HepG2 (cell line): ENCODE data around the gene PKIG. TPM values are rescaled to one million over a fixed set of nuclear protein-coding genes. Genes with fewer than 3 reads are reported as not detected.
A peak's percentile ranks its signal among the peaks of the same experiment; 100 is the strongest.

Experiments
- ARNTL ChIP-seq: sonication (generic); formaldehyde crosslinking; IDR thresholded peaks from 2 replicates; pipeline ENCODE4 v1.4.0; 2020; ENCODE audit warnings: mild to moderate bottlenecking, missing genetic modification reagents
- BRD4 ChIP-seq: sonication (generic); formaldehyde crosslinking; IDR thresholded peaks from 2 replicates; pipeline ENCODE4 v1.4.0; 2020; ENCODE audit warnings: missing genetic modification reagents
- ERF ChIP-seq: IDR thresholded peaks from 2 replicates; pipeline ENCODE4 v1.6.1; 2018; ENCODE audit warnings: missing biosample characterization, missing genetic modification reagents
- IKZF1 ChIP-seq: fragments of 450-650 bp; IDR thresholded peaks from 2 replicates; pipeline ENCODE4 v1.7.1; 2016
- MTF2 ChIP-seq: sonication (generic); formaldehyde crosslinking; IDR thresholded peaks from 2 replicates; pipeline ENCODE4 v1.5.0; 2020; ENCODE audit warnings: missing genetic modification reagents, borderline replicate concordance
- NRL ChIP-seq: sonication (generic); formaldehyde crosslinking; IDR thresholded peaks from 2 replicates; pipeline ENCODE4 v1.5.0; 2020; ENCODE audit warnings: missing genetic modification reagents, mild to moderate bottlenecking, moderate library complexity, borderline replicate concordance
- PAF1 ChIP-seq: IDR thresholded peaks from 2 replicates; pipeline ENCODE4 v1.6.1; 2016; ENCODE audit warnings: missing genetic modification reagents, missing compliant biosample characterization
- SAP130 ChIP-seq: IDR thresholded peaks from 2 replicates; pipeline ENCODE4 v1.6.1; 2016; ENCODE audit warnings: low read depth
- SATB2 ChIP-seq: sonication (generic); formaldehyde crosslinking; IDR thresholded peaks from 2 replicates; pipeline ENCODE4 v1.5.0; 2020; ENCODE audit warnings: missing genetic modification reagents
- SP140L ChIP-seq: sonication (generic); formaldehyde crosslinking; IDR thresholded peaks from 2 replicates; pipeline ENCODE4 v1.4.0; 2020; ENCODE audit warnings: missing genetic modification reagents, borderline replicate concordance
- SSRP1 ChIP-seq: IDR thresholded peaks from 2 replicates; pipeline ENCODE4 v1.6.1; 2016; ENCODE audit warnings: control low read depth
- THAP9 ChIP-seq: sonication (generic); formaldehyde crosslinking; IDR thresholded peaks from 2 replicates; pipeline ENCODE4; 2020; ENCODE audit warnings: missing genetic modification reagents, mild to moderate bottlenecking, borderline replicate concordance
- ZBTB7B ChIP-seq: sonication (generic); formaldehyde crosslinking; IDR thresholded peaks from 2 replicates; pipeline ENCODE4 v1.4.0; 2020; ENCODE audit warnings: missing genetic modification reagents
- ZMYM3 ChIP-seq: sonication (generic); formaldehyde crosslinking; IDR thresholded peaks from 2 replicates; pipeline ENCODE4 v1.5.1; 2020; ENCODE audit warnings: mild to moderate bottlenecking, missing genetic modification reagents
- ZNF136 ChIP-seq: sonication (generic); formaldehyde crosslinking; IDR thresholded peaks from 2 replicates; pipeline ENCODE4 v1.8.1; 2022; ENCODE audit warnings: low read depth, mild to moderate bottlenecking, moderate library complexity, missing genetic modification reagents
- ZNF230 ChIP-seq: sonication (generic); formaldehyde crosslinking; IDR thresholded peaks from 2 replicates; pipeline ENCODE4 v1.4.0; 2020; ENCODE audit warnings: mild to moderate bottlenecking, missing genetic modification reagents
- ZNF441 ChIP-seq: sonication (generic); formaldehyde crosslinking; IDR thresholded peaks from 2 replicates; pipeline ENCODE4 v1.7.0; 2021; ENCODE audit warnings: missing genetic modification reagents, borderline replicate concordance
- ZNF749 ChIP-seq: sonication (generic); formaldehyde crosslinking; IDR thresholded peaks from 2 replicates; pipeline ENCODE4 v1.8.0; 2022; ENCODE audit warnings: mild to moderate bottlenecking, missing genetic modification reagents, moderate library complexity, borderline replicate concordance
- ZNF891 ChIP-seq: sonication (generic); formaldehyde crosslinking; IDR thresholded peaks from 2 replicates; pipeline ENCODE4 v1.5.0; 2020; ENCODE audit warnings: mild to moderate bottlenecking, missing genetic modification reagents
- ZSCAN21 ChIP-seq: sonication (generic); formaldehyde crosslinking; IDR thresholded peaks from 2 replicates; pipeline ENCODE4 v1.8.0; 2022; ENCODE audit warnings: mild to moderate bottlenecking, missing genetic modification reagents, moderate library complexity, borderline replicate concordance
- polyA plus RNA-seq, 8 experiments: library from polyadenylated mRNA; depleted of rRNA in 3 of 8; stranded (reverse) in 7 of 8; unstranded in 1 of 8; fragments of >200 nt; fragmentation: Illumina TruSeq in 4 of 8; extraction: Trizol in 4 of 8; gene quantifications; 2 replicates each; pipeline versions ENCODE4 v1.2.1 to v1.2.3, GENCODE V29; 2011 to 2016; ENCODE audit warnings: low read depth in 4 of 8, missing spikeins in 1 of 8, mixed read lengths in 1 of 8; ENCODE audit not compliant: insufficient read depth in 1 of 8
- total RNA-seq, 5 experiments: library from RNA; depleted of rRNA; stranded (reverse); fragments of >200 nt; fragmentation: Illumina TruSeq; extraction: Trizol; gene quantifications; 2 replicates each; pipeline ENCODE4 v1.2.3, GENCODE V29; 2016; ENCODE audit warnings: low read depth in 1 of 5
- TF ChIP-seq, protein P1 (sequence below): IDR thresholded peaks from 2 replicates; pipeline ENCODE4 v1.6.1; 2016; ENCODE audit warnings: low read depth, borderline replicate concordance
- TF ChIP-seq, protein P2 (sequence below): sonication (generic); formaldehyde crosslinking; conservative IDR thresholded peaks from 2 replicates; pipeline ENCODE4 v1.8.0; 2022; ENCODE audit warnings: mild to moderate bottlenecking, moderate library complexity, missing genetic modification reagents
- TF ChIP-seq, protein P3 (sequence below): sonication (generic); formaldehyde crosslinking; IDR thresholded peaks from 2 replicates; pipeline ENCODE4 v1.4.0; 2020; ENCODE audit warnings: missing genetic modification reagents; ENCODE audit errors: not compliant biosample characterization

Gene PKIG
- total and polyA plus RNA-seq, 2 of the 13 experiments (the other 11 are each of a cell fraction or from before 2014, with no cell fraction given) = 30.8 to 44.5 TPM

- TF ChIP-seq SATB2 = no peak; the same call in 1 of the 2 replicates
- TF ChIP-seq ARNTL (CRISPR knock-in tag) = peak; percentile 66
- no peak for TF ChIP-seq SP140L (CRISPR knock-in tag)
- peak; percentile 62; the same call in 1 of the 2 replicates for TF ChIP-seq ZNF230 (CRISPR knock-in tag)
- no peak for TF ChIP-seq MTF2 (CRISPR knock-in tag)
- TF ChIP-seq, protein P1, sequence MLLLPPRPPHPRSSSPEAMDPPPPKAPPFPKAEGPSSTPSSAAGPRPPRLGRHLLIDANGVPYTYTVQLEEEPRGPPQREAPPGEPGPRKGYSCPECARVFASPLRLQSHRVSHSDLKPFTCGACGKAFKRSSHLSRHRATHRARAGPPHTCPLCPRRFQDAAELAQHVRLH (CRISPR knock-in tag) = 0 out of 2 replicates have a peak, but pooled peaks have one; percentile 10
- 0 out of 2 replicates have a peak, but pooled peaks have one; percentile 48 for TF ChIP-seq ZNF136 (CRISPR knock-in tag)
- peak; percentile 64; the same call in 1 of the 2 replicates for TF ChIP-seq NRL
- no peak for TF ChIP-seq ZSCAN21 (CRISPR knock-in tag)
- peak; percentile 65 for TF ChIP-seq SAP130 (CRISPR knock-in tag)
- TF ChIP-seq BRD4 (CRISPR knock-in tag) = no peak
- TF ChIP-seq THAP9 (CRISPR knock-in tag) = peak; percentile 18; the same call in 1 of the 2 replicates
- peak; percentile 89 for TF ChIP-seq ZNF891 (CRISPR knock-in tag)
- 0 out of 2 replicates have a peak, but pooled peaks have one; percentile 15 for TF ChIP-seq ZNF441 (CRISPR knock-in tag)
- no peak for TF ChIP-seq PAF1 (CRISPR knock-in tag)
- TF ChIP-seq ZNF749 (CRISPR knock-in tag) = no peak
- TF ChIP-seq ZMYM3 = no peak
- TF ChIP-seq, protein P2, sequence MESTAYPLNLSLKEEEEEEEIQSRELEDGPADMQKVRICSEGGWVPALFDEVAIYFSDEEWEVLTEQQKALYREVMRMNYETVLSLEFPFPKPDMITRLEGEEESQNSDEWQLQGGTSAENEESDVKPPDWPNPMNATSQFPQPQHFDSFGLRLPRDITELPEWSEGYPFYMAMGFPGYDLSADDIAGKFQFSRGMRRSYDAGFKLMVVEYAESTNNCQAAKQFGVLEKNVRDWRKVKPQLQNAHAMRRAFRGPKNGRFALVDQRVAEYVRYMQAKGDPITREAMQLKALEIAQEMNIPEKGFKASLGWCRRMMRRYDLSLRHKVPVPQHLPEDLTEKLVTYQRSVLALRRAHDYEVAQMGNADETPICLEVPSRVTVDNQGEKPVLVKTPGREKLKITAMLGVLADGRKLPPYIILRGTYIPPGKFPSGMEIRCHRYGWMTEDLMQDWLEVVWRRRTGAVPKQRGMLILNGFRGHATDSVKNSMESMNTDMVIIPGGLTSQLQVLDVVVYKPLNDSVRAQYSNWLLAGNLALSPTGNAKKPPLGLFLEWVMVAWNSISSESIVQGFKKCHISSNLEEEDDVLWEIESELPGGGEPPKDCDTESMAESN (CRISPR knock-in tag) = peak; percentile 51
- TF ChIP-seq IKZF1 = no peak
- TF ChIP-seq SSRP1 (CRISPR knock-in tag) = no peak
- peak; percentile 64; the same call in 1 of the 2 replicates for TF ChIP-seq ERF (CRISPR knock-in tag)
- TF ChIP-seq, protein P3, sequence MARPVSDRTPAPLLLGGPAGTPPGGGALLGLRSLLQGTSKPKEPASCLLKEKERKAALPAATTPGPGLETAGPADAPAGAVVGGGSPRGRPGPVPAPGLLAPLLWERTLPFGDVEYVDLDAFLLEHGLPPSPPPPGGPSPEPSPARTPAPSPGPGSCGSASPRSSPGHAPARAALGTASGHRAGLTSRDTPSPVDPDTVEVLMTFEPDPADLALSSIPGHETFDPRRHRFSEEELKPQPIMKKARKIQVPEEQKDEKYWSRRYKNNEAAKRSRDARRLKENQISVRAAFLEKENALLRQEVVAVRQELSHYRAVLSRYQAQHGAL = no peak
- peak; percentile 40; the same call in 1 of the 2 replicates for TF ChIP-seq ZBTB7B (CRISPR knock-in tag)
These were observed 69.5 kb downstream of the PKIG start, which contains the start of gene ADA (continued) for GRCh38 chr20:44651684-44652423.
